Epithelial cell of esophagus (primary cell): Measurements from ENCODE around the gene CDKAL1.
A peak's percentile ranks its signal among the peaks of the same experiment; 100 is the strongest.

ENCODE experiments used
- DNase-seq: peaks from one replicate; pipeline ENCODE4 v3.0.0; 2010; ENCODE audit warnings: low read depth
- H3K4me3 ChIP-seq: 2 replicates; pipeline ENCODE4 v1.5.1; 2011; ENCODE audit warnings: mild to moderate bottlenecking, low read length, control low read depth
- TF ChIP-seq, protein P1 (sequence below): IDR thresholded peaks from 2 replicates; pipeline ENCODE4 v1.5.1; 2011; ENCODE audit warnings: low read depth, mild to moderate bottlenecking, low read length, control low read depth, inconsistent platforms; ENCODE audit not compliant: insufficient read depth; ENCODE audit errors: missing control alignments

CDKAL1 gene

DNA sequence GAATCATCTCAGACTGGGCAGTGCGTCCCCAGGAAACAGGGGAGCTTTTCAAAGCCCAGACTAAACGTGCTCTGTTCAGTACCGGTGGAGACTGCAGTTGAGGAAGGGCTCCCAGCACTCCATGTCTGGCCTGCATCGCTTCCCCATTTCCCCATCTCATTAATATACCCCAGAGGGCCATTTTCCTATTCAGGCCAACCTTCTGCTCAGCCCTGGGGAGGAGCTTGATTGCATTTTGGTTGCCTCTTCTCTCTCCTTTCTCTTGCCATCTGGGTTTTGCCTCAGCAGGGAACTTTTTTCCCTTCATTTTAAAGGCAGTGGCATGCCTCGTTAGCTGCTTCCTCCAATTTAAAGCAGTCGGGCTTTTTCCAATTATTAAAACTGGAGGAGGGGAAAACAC is 665.0 kb downstream of the CDKAL1 start:
- H3K4me3 ChIP-seq = no peak overlapping the region
- no peak for DNase-seq
- TF ChIP-seq, protein P1, sequence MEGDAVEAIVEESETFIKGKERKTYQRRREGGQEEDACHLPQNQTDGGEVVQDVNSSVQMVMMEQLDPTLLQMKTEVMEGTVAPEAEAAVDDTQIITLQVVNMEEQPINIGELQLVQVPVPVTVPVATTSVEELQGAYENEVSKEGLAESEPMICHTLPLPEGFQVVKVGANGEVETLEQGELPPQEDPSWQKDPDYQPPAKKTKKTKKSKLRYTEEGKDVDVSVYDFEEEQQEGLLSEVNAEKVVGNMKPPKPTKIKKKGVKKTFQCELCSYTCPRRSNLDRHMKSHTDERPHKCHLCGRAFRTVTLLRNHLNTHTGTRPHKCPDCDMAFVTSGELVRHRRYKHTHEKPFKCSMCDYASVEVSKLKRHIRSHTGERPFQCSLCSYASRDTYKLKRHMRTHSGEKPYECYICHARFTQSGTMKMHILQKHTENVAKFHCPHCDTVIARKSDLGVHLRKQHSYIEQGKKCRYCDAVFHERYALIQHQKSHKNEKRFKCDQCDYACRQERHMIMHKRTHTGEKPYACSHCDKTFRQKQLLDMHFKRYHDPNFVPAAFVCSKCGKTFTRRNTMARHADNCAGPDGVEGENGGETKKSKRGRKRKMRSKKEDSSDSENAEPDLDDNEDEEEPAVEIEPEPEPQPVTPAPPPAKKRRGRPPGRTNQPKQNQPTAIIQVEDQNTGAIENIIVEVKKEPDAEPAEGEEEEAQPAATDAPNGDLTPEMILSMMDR = no peak

DNA sequence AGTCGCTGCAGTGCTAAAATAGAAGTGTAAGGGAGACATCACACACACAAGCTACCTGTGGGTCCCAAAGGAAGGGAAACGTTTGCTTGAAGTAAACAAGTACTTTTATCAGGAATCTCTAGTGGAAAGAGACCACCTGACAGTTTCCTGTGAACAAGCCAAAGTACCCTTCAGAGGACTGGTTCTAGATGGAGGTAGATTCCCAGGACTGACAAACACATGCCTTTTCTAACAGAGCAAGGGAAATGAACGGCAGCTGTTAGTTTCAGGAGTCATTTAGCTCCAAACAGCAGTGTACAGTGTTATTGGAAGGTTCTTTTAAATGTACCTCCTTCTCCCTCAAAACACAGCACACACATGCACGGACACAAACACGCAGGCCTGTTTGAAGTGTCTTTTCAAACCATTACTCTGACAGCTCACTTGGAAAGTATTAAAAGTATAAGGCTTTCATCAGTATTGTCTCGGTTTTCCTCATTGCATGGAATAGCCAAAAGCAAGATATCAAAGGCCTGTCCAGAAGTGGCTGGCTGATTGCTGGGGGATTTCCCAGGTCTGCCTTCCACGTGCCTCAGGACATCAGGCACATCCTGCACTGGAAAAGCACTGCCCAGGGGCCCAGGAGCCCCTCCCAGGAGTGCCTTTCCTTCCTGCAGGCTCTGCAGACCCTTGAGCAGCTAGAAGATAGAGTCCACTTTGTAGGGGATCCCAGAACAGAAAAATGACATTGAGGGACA is 666.0 kb downstream of the CDKAL1 start:
- TF ChIP-seq, protein P1 = no peak

DNA sequence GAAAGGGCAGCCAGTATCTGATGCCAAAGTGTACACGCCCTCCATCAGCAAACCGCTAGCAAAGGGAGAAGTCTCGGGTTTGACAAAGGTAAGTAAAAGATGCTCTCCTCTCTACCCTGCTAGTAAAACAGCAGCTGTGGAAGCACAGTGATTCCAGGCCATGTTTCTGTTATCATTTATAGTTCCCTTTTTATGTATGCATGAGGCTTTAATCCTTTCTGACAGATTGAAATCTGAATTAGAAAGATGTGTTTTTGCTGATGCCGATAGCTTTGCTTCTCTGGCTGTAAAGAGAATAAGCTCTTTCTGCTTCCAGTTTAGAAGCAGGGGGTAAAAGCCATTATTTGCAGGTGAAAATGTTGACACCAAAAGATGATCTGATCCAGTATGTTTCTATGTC is 666.9 kb downstream of the CDKAL1 start:
- DNase-seq = no peak
- TF ChIP-seq, protein P1 = no peak
- no peak overlapping the region for H3K4me3 ChIP-seq

More for the DNA sequence above, 666.0 kb downstream of the CDKAL1 start:
- peak; percentile 8 for DNase-seq
- no peak overlapping the region for H3K4me3 ChIP-seq

DNA sequence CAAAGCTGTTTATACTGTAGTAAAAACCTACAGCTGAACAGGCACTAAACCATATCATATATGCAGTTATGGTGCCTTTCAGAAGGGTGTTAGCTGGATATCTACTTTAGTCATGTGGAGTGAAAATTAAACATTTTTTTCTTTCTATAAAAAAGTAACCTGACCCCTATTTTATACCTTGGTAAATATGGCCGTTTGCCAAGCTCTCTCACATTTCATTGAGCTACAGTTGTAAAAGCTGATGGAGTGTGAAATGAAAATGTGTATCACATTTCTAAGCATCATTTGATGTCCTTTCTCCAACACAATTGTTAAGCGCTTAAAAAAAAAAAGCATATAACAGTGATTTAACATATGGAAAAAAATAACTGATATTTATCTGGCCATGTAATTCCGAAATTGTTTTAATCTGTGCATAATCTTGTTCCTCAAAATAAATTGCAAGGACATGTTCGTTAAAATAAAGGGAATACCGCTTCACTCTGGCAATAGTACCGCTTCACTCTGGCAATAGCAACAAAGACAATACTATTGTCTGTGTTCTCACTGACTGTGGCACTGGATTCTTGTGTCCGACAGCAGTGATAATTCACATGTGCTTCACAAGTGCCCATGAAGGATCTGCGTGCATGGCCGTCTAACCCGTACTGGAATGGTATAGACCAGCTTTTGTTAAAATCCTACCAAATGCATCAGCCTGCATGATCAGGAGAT is 667.5 kb downstream of the CDKAL1 start:
- TF ChIP-seq, protein P1 = no peak
- no peak overlapping the region for H3K4me3 ChIP-seq
- no peak for DNase-seq

DNA sequence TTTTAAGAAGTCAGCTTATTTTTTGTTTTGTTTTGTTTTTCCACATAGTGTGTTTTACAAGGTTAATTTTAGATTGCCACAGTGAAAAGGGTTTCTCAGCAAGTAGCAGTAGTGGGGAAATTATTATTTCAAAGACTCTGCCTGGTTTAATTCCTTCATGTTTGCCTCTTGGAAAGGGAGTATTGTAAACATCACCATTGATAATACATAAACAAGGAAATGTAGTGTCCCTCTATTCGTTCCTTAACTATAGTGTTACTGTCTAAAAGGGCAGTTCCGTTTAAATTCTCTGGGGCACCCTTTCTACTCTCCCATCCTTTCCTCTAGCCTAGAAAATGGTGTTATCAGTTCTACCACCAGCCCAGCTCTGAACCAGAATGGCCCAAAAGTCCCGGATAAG is 668.3 kb downstream of the CDKAL1 start:
- DNase-seq = no peak
- TF ChIP-seq, protein P1 = no peak
- no peak overlapping the region for H3K4me3 ChIP-seq

DNA sequence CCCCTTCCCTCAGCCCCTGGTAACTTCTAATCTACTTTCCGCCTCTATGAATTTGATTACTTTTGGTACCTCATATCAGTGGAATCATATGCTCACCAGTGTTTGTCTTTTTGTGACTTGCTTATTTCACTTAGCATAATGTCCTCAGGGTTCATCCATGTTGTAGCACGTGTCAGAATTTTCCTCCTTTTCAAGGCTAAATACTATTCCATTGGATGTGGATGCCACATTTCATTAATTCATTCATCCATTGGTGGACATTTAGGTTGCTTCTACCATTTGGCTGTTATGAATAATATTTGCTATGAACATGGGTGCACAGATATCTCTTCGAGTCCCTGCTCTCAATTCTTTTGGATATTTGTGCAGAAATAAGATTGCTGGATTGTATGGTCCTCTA is 670.7 kb downstream of the CDKAL1 start:
- no peak overlapping the region for H3K4me3 ChIP-seq
- TF ChIP-seq, protein P1 = no peak
- DNase-seq = no peak
